ENCODE measurements around the gene ADAM23.

The ADAM23 gene

GRCh38 chr2:206572725-206573124 lies 129.4 kb downstream of the ADAM23 start:
- no peak for DNase-seq

DNA sequence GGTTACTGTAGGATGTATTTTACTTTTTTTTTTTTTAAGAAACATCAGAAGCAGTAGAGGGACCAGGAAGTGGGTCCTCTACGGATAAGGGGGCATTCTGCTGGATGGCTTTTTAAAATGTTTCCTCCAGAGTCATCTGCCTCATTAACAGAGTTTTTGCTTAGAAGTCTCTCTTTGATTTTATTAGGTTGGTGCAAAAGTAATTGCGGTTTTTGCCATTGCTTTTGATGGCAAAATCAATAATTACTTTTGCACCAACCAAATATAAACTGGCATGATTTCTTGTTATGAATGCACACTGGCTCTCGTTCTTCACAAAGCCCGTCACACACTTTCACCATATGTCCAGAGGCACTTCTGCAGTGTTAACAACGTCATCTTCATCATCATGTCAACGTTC lies 130.5 kb downstream of the ADAM23 start:
- no peak for DNase-seq

GRCh38 chr2:206584323-206585116 lies 141.2 kb downstream of the ADAM23 start:
- DNase-seq = no peak

DNA sequence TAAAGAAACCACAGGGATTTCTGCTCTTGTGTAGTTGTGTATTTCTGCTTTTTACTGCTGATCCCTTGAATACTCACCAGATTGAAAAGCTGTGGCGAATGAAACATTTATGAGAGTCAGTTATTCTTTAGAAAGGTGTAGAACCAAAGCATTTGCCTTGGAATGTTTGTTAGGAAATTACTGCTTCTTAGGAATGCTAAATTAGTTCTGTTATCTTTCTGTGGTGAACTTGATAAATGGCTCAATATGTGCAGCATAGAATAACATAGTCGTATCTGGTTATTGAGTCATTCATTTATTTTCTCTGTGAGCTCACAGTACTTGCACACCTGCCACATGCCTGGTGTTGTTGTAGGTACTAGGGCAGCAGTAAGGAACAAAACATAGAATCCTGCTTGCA lies 142.0 kb downstream of the ADAM23 start:
- DNase-seq = no peak

- no peak for DNase-seq
Observed at GRCh38 chr2:206586609-206587008, 143.3 kb downstream of the ADAM23 start.

- DNase-seq = no peak
Observed at GRCh38 chr2:206597717-206598218, 154.4 kb downstream of the ADAM23 start.

GRCh38 chr2:206603243-206603642 lies 159.9 kb downstream of the ADAM23 start:
- no peak for DNase-seq

DNA sequence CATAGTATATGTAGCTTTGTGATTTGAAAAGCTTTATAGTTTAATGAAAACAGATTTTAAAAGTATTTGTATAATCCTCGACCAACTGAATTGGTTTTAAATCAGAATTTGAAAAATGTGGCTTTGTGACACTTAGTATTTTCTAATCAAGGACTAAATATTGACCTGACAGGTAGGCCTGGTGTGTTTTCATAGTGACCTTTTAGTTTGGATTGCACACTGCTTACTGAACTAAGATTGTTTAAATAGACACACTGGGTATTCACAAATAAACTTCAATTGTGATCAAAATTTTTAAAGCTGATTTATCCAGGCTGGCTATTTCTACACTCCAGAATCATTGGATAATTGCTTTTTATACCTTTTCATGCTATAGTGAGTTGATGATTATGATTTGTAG lies 167.1 kb downstream of the ADAM23 start:
- no peak for DNase-seq

DNA sequence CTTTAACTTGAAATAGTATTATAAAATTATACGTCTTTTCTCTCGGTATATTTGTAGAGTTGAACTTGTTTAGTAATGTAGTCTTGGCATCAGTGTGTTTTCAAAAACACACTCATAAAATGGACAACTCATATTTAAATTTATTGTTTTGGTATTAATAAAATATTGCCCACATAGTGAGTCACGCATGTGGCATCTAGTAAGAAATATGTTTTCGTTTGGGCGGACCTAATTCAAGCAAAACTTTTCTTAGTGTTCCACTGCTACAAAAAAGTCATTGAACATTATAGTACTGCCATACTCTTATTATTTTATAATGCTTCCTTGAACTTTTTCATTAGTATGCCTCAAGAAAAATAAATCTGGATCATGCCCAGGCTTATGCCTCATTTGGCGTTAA lies 167.9 kb downstream of the ADAM23 start:
- DNase-seq = no peak

GRCh38 chr2:206611736-206612135 lies 168.4 kb downstream of the ADAM23 start:
- DNase-seq = no peak

DNA sequence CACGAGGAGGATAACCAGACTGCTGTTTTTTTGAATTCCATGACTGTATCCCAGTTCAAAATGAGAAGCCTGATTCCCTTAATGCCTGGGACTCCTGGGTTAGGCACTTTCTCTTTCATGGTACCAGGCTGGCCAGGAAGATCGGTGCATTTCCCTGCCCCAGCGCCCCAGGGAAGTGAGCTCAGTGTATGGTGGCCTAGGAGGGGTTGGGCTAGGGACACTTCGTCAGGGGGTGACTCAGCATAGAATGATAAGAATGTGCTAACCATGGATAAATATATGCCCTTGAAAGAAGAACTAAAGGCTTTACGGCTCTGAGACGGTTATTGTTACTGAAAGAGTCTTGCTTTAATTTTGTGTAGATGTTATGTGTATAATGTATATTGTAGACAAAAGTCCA lies 171.5 kb downstream of the ADAM23 start:
- no peak for DNase-seq

GRCh38 chr2:206615417-206616089 lies 172.2 kb downstream of the ADAM23 start:
- DNase-seq = no peak

DNA sequence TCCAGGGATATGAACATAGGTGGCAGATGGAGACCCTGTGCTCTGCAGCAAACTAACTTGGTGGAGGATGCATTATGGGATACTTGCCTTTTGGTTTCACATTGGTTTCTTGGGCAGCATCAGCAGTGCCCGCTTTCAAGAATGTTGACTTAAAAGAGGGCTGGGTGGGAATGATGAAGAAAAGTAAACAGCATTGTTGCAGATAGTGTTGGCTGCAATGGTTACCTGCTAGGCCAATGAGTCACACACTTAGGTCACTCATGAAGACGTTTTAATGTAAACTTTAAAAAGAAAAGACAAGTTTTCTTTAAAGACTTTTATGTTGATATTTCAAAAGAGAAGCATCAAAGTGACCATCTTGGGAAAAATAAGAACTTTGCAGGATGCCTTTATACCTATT lies 172.8 kb downstream of the ADAM23 start:
- DNase-seq = no peak

DNA sequence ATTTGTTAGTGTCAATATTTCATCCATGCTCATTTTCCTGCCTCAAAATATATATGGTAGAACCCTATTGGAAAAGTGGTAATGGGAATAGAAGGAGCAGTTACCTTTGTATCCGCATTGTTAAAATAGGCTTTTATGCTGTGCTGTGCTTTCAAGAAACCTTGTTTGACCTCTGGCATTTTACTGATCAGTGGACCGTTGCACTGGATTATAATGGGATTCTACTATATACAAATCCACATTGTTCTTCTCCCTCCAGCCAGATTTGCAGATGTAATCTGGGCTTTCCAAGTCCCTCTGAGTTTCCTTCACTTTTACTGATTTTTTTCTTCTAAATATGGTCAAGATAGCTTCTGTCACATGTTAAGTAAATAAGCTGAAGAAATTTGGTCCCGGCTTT lies 175.7 kb downstream of the ADAM23 start:
- no peak for DNase-seq

- DNase-seq = no peak
Observed at GRCh38 chr2:206626108-206626507, 182.8 kb downstream of the ADAM23 start.

- DNase-seq = no peak
Observed at GRCh38 chr2:206627632-206628031, 184.3 kb downstream of the ADAM23 start.

- DNase-seq = no peak
Observed at GRCh38 chr2:206631340-206631739, 188.0 kb downstream of the ADAM23 start.

- DNase-seq = no peak
Observed at GRCh38 chr2:206635015-206635414, 191.7 kb downstream of the ADAM23 start.

GRCh38 chr2:206639636-206640035 lies 196.3 kb downstream of the ADAM23 start:
- no peak for DNase-seq

- DNase-seq = no peak
Observed at GRCh38 chr2:206641226-206641625, 197.9 kb downstream of the ADAM23 start.

GRCh38 chr2:206642075-206643025 lies 199.0 kb downstream of the ADAM23 start, which contains the start of gene FAM237A:
FAM237A (plus strand) TSS chr2:206642487; CDS start chr2:206644237, 1,750 bp downstream.
- DNase-seq = peak; percentile 40

GRCh38 chr2:206647985-206648384 lies 204.7 kb downstream of the ADAM23 start:
- no peak for DNase-seq

DNA sequence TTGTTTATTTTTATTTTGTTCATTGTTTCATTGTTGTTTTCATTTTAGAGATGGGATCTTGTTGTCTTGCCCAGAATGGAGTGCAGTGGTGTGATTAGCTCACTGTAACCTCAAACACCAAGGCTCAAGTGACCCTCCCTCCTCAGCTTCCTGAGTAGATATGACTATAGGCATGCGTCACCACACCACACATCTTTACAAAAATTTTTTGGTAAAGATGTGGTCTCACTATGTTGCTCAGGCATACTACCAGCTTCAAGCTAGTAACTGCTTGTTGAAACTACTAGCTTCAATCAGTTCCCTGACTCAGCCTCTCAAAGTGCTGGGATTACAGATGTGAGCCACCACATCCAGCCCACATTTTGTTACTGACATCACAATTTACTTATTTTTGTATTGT lies 213.8 kb downstream of the ADAM23 start:
- no peak for DNase-seq
